K562 (cell line): ENCODE data around the gene POTEF. TPM values are rescaled to one million over a fixed set of nuclear protein-coding genes. Genes with fewer than 3 reads are reported as not detected.
"Not testable (repeated sequence)": the region's sequence is repeated elsewhere in the genome, so short reads cannot be mapped to it uniquely, and the experiment has no call there.

Experiments used
- ATAC-seq: fragments of 200-7000 bp; cut with Tn5 transposase; 3 replicates; pipeline ENCODE4 v1.9.1; 2020; ENCODE audit warnings: moderate library complexity
- BruUV-seq: library from RNA; stranded (reverse); fragments of 400-500 nt; replicated peaks from 2 replicates; lab custom pipeline; 2021; lab: Mats Ljungman, UMichigan
- CTCF ChIA-PET: fragments of 300-600 bp; formaldehyde crosslinking; extraction: SDS; loops from one replicate; lab custom pipeline; 2021; ENCODE audit warnings: low intra/inter-chr PET ratio; lab: Yijun Ruan, JAX
- POLR2A ChIA-PET: fragments of 300-600, 350-650 bp; sonication (Branson Sonifier 250); formaldehyde crosslinking; extraction: SDS; loops from one replicate; lab custom pipeline; 2021; ENCODE audit warnings: antibody characterized with exemption, inconsistent platforms; lab: Yijun Ruan, JAX
- DNase-seq, 4 experiments: peaks; one replicate each; pipeline versions ENCODE4 v3.0.0 to v3.0.0-alpha.2; 2011 to 2018; ENCODE audit warnings: low spot score in 3 of 4, mixed read lengths in 3 of 4; ENCODE audit errors: extremely low read depth in 1 of 4
- FAIRE-seq: peaks from 2 replicates; lab custom pipeline; 2011; peaks lifted over from hg19 to GRCh38; lab: Jason Lieb, UNC
- H2AFZ ChIP-seq: 2 replicates; pipeline ENCODE4 v1.6.0; 2011; ENCODE audit warnings: low read depth, low read length, control low read depth, inconsistent platforms
- H3K27ac ChIP-seq: fragments of 200-600 bp; 3 replicates; pipeline ENCODE4 v1.8.0; 2011; ENCODE audit warnings: low read depth, mild to moderate bottlenecking, control low read depth, inconsistent platforms, low read length, moderate library complexity, mixed read lengths; ENCODE audit errors: extremely low read depth
- H3K27me3 ChIP-seq, 2 experiments: fragments of 300-600 bp in 1 of 2; 2 replicates in 1 of 2; 3 replicates in 1 of 2; pipeline versions ENCODE4 v1.6.0 to v1.8.0; 2011; ENCODE audit warnings: inconsistent platforms in 2 of 2, low read length in 2 of 2, mild to moderate bottlenecking in 1 of 2, mixed read lengths in 1 of 2, moderate library complexity in 1 of 2; ENCODE audit not compliant: control insufficient read depth in 2 of 2, insufficient read depth in 2 of 2
- H3K36me3 ChIP-seq: fragments of 300-600 bp; 3 replicates; pipeline ENCODE4 v1.8.0; 2011; ENCODE audit warnings: mild to moderate bottlenecking, low read length, inconsistent platforms; ENCODE audit not compliant: control insufficient read depth, insufficient read depth
- H3K4me1 ChIP-seq, 2 experiments: fragments of 200-600 bp in 1 of 2; replicated peaks in 1 of 2; 2 replicates in 1 of 2; 3 replicates in 1 of 2; pipeline versions ENCODE4 v1.5.1 to v1.8.0; 2011; ENCODE audit warnings: inconsistent platforms in 2 of 2, low read length in 2 of 2, mild to moderate bottlenecking in 1 of 2, mixed read lengths in 1 of 2, moderate library complexity in 1 of 2; ENCODE audit not compliant: control insufficient read depth in 2 of 2, insufficient read depth in 2 of 2
- H3K4me2 ChIP-seq: 2 replicates; pipeline ENCODE4 v1.6.1; 2011; ENCODE audit warnings: low read length, control low read depth, inconsistent platforms, mixed read lengths; ENCODE audit not compliant: insufficient read depth
- H3K4me3 ChIP-seq: fragments of 200-600 bp; sonication (generic), shearing (Covaris generic); 2 replicates; pipeline ENCODE4 v1.5.1; 2016; ENCODE audit warnings: control low read depth, inconsistent platforms
- H3K79me2 ChIP-seq: fragments of 200-600 bp; 3 replicates; pipeline ENCODE4 v1.8.0; 2011; ENCODE audit warnings: low read length, inconsistent platforms; ENCODE audit not compliant: control insufficient read depth, insufficient read depth
- H3K9ac ChIP-seq, 2 experiments: 2 replicates each; pipeline versions ENCODE4 v1.6.0 to v1.6.1; 2011; ENCODE audit warnings: low read depth in 2 of 2, low read length in 2 of 2, control low read depth in 1 of 2, inconsistent platforms in 1 of 2, mild to moderate bottlenecking in 1 of 2, mixed read lengths in 1 of 2; ENCODE audit not compliant: insufficient read depth in 1 of 2
- H3K9me1 ChIP-seq: one replicate; pipeline ENCODE4 v1.6.0; 2011; ENCODE audit warnings: inconsistent platforms, mild to moderate bottlenecking, low read length, moderate library complexity; ENCODE audit not compliant: control insufficient read depth, insufficient read depth
- H3K9me3 ChIP-seq: replicated peaks from 2 replicates; pipeline ENCODE4 v1.5.1; 2011; ENCODE audit warnings: low read depth, low read length, inconsistent platforms; ENCODE audit not compliant: control insufficient read depth, insufficient read depth
- H4K20me1 ChIP-seq: replicated peaks from 2 replicates; pipeline ENCODE4 v1.6.1; 2011; ENCODE audit warnings: low read length, inconsistent platforms, mixed read lengths; ENCODE audit not compliant: control insufficient read depth, insufficient read depth
- WGBS: fragments of 100-300 bp; shearing (Covaris generic); methylation state at CpG from one replicate; pipeline ENCODE4 v1.1.6; 2016; ENCODE audit warnings: low coverage, mixed read lengths; ENCODE audit not compliant: insufficient coverage; ENCODE audit errors: missing lambda C conversion rate; 5-methylcytosine and 5-hydroxymethylcytosine counted together
- in situ Hi-C: fragments of 300-500 bp; cut with MboI; formaldehyde crosslinking; loops from 4 replicates; pipeline ENCODE4 v1.15.0; 2018; ENCODE audit warnings: inconsistent platforms, mixed read lengths
- intact Hi-C: fragments of 100-400 bp; cut with micrococcal nuclease; formaldehyde crosslinking; loops from 2 replicates; pipeline ENCODE4 v1.14.2; 2022
- polyA plus RNA-seq, 8 experiments: library from polyadenylated mRNA; depleted of rRNA in 4 of 8; stranded (reverse) in 5 of 8; unstranded in 3 of 8; fragments of >200 nt; fragmentation: Nextera tagmentation in 2 of 8; fragmentation: Illumina TruSeq in 1 of 8; extraction: Ambion mirVana in 2 of 8; extraction: Trizol in 1 of 8; gene quantifications; 2 replicates each; pipeline versions ENCODE4 v1.2.1 to v1.2.3, GENCODE V29; 2011 to 2014; ENCODE audit warnings: inconsistent platforms in 1 of 8, missing spikeins in 1 of 8
- total RNA-seq, 7 experiments: library from RNA; depleted of rRNA in 6 of 7; stranded (reverse); fragments of >200 nt in 6 of 7; fragmentation: Illumina TruSeq in 2 of 7; extraction: Trizol in 2 of 7; gene quantifications; 2 replicates each; pipeline versions ENCODE4 v1.2.1 to v1.2.3, GENCODE V29; 2011 to 2021; ENCODE audit warnings: low replicate concordance in 1 of 7

POTEF gene
- total and polyA plus RNA-seq, 9 of the 15 experiments (the other 6 are each of a cell fraction or from before 2014, with no cell fraction given), result 0.04 to 2.2 (median 0.27) TPM; not detected in 1

GRCh38 chr2:130048422-130048821 is 80.6 kb downstream of the POTEF start:
- H3K79me2 ChIP-seq, H3K36me3 ChIP-seq, H3K4me3 ChIP-seq, H4K20me1 ChIP-seq, BruUV-seq, FAIRE-seq, H3K9me3 ChIP-seq, ATAC-seq, H3K4me1 ChIP-seq, H2AFZ ChIP-seq, POLR2A ChIA-PET, in situ Hi-C loops, DNase-seq, H3K9ac ChIP-seq, intact Hi-C loops, CTCF ChIA-PET, H3K27me3 ChIP-seq, H3K27ac ChIP-seq, H3K9me1 ChIP-seq, H3K4me2 ChIP-seq: not testable (repeated sequence)
- WGBS, result no CpG with 5 or more reads among the region's 4 CpGs

GRCh38 chr2:130038265-130038603 is 90.8 kb downstream of the POTEF start:
- ATAC-seq, in situ Hi-C loops, intact Hi-C loops, POLR2A ChIA-PET, BruUV-seq, H3K9me1 ChIP-seq, H3K36me3 ChIP-seq, H3K4me2 ChIP-seq, CTCF ChIA-PET, H3K27me3 ChIP-seq, H3K79me2 ChIP-seq, FAIRE-seq, DNase-seq, H4K20me1 ChIP-seq, H3K4me1 ChIP-seq, H2AFZ ChIP-seq, H3K4me3 ChIP-seq, H3K9me3 ChIP-seq, H3K9ac ChIP-seq, H3K27ac ChIP-seq: not testable (repeated sequence)
- WGBS, result 11% methylated on average over 10 of the region's 16 CpGs

DNA sequence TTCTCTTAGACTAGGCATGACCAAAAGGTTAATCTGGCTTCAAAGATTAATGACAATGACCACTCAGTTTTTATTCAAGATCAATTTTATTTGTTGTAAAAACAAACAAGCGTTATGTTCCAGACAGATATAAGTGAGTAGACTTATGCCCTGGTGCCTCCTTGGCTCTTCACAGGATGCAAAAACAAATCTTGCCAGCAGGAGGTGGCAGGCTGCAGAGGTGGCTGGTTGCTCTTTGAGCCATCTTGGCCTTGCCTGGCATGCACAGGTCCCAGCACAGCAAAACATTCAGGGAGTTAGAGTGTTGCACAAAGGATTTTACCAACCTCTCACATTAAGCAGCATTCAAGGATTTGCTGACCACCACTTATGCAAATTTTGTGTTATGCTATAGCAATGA is 103.1 kb downstream of the POTEF start:
- H2AFZ ChIP-seq, H3K27me3 ChIP-seq, H3K9ac ChIP-seq, H3K9me1 ChIP-seq, H3K4me1 ChIP-seq, H3K4me2 ChIP-seq, DNase-seq, H3K27ac ChIP-seq, BruUV-seq, intact Hi-C loops, H4K20me1 ChIP-seq, CTCF ChIA-PET, in situ Hi-C loops, FAIRE-seq, H3K4me3 ChIP-seq, H3K36me3 ChIP-seq, ATAC-seq, POLR2A ChIA-PET, H3K79me2 ChIP-seq, H3K9me3 ChIP-seq: not testable (repeated sequence)
- 0% methylated on average over 1 of the region's 1 CpG for WGBS
